Transverse colon (tissue), 3 donors: Measurements from ENCODE around the gene VPS26A.

Experiments
- CTCF ChIP-seq, 5 experiments: fragments of 200-600 bp in 3 of 5; fragments of 450-650 bp in 2 of 5; sonication (generic) in 3 of 5; IDR thresholded peaks; 1 replicate in 2 of 5; 2 replicates in 3 of 5; pipeline ENCODE4 v1.5.1; 2016 to 2017; ENCODE audit warnings: antibody characterized with exemption in 5 of 5, inconsistent platforms in 3 of 5, mild to moderate bottlenecking in 2 of 5, moderate library complexity in 1 of 5
- EP300 ChIP-seq: sonication (generic); formaldehyde crosslinking; IDR thresholded peaks from one replicate; pipeline ENCODE4 v1.6.1; 2017; ENCODE audit warnings: antibody characterized with exemption, low read depth
- POLR2A ChIP-seq: fragments of 450-650 bp; IDR thresholded peaks from one replicate; pipeline ENCODE4 v1.6.1; 2016; ENCODE audit warnings: antibody characterized with exemption, mild to moderate bottlenecking, moderate library complexity

DNA sequence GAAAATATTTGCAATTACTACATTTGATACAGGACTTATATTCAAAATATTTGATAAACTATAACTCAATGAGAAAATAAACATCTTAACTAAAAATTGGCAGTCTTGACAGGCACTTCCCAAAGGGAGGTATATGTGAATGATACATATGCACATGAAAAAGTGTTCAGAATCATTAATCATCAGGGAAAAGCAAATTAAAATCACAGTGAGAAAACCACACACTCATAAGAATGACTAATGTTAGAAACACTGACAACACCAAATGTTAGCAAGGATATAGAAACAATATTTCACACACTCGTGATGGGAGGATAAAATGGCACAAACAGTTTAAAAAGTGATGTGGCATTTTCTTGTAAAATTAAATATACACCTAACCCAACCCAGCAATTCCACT, 4.1 kb upstream of the VPS26A start:
- no peak for TF ChIP-seq CTCF (IDR thresholded peaks at IDR 0.05)
- TF ChIP-seq POLR2A = no peak
- TF ChIP-seq EP300 = no peak
